PC-9 (cell line): ENCODE measurements around the gene COL4A6. TPM values are rescaled to one million over a fixed set of nuclear protein-coding genes. Genes with fewer than 3 reads are reported as not detected.
A peak's percentile ranks its signal among the peaks of the same experiment; 100 is the strongest.

Experiments
- BruUV-seq: library from RNA; stranded (reverse); fragments of 400-500 nt; replicated peaks from 2 replicates; lab custom pipeline; 2021; lab: Mats Ljungman, UMichigan
- CTCF ChIA-PET: fragments of 300-600 bp; sonication (Branson Sonifier 250); formaldehyde crosslinking; loops from one replicate; lab custom pipeline; 2022; ENCODE audit warnings: antibody characterized with exemption; lab: Charles Lee
- POLR2A ChIA-PET: fragments of 300-600 bp; sonication (Branson Sonifier 250); formaldehyde crosslinking; loops from one replicate; lab custom pipeline; 2022; ENCODE audit warnings: antibody characterized with exemption; ENCODE audit not compliant: unreplicated experiment; lab: Charles Lee
- DNase-seq, 2 experiments: peaks; one replicate each; pipeline versions ENCODE4 v3.0.0 to v3.0.0-alpha.2; 2015 to 2022; ENCODE audit warnings: mixed read lengths in 1 of 2
- H2AFZ ChIP-seq: fragments of 200-600 bp; sonication (generic); 2 replicates; pipeline ENCODE4 v1.8.1; 2017; ENCODE audit warnings: antibody characterized with exemption
- H3F3A ChIP-seq: fragments of 200-600 bp; sonication (generic); 2 replicates; pipeline ENCODE4 v1.8.1; 2017; ENCODE audit warnings: antibody characterized with exemption, mild to moderate bottlenecking, low read depth; ENCODE audit not compliant: insufficient read depth
- H3K27ac ChIP-seq: fragments of 200-600 bp; sonication (generic); 2 replicates; pipeline ENCODE4 v1.6.1; 2016; ENCODE audit warnings: mixed run types
- H3K27me3 ChIP-seq: fragments of 200-600 bp; sonication (generic); 2 replicates; pipeline ENCODE4 v1.6.1; 2016; ENCODE audit warnings: low read depth, mixed run types; ENCODE audit not compliant: insufficient read depth
- H3K36me3 ChIP-seq: fragments of 200-600 bp; sonication (generic); 2 replicates; pipeline ENCODE4 v1.6.1; 2016; ENCODE audit warnings: low read depth, mixed run types
- H3K4me1 ChIP-seq: fragments of 200-600 bp; sonication (generic); replicated peaks from 2 replicates; pipeline ENCODE4 v1.6.1; 2016; ENCODE audit warnings: mixed run types; ENCODE audit not compliant: insufficient read depth
- H3K4me2 ChIP-seq: fragments of 200-600 bp; sonication (generic); 2 replicates; pipeline ENCODE4 v1.6.1; 2017; ENCODE audit warnings: mixed run types
- H3K4me3 ChIP-seq: fragments of 200-600 bp; sonication (generic); 2 replicates; pipeline ENCODE4 v1.6.1; 2016; ENCODE audit warnings: mixed run types
- H3K79me2 ChIP-seq: fragments of 200-600 bp; sonication (generic); 2 replicates; pipeline ENCODE4 v1.6.1; 2017; ENCODE audit warnings: low read depth, mixed run types
- H3K9me2 ChIP-seq: fragments of 200-600 bp; sonication (generic); 2 replicates; pipeline ENCODE4 v1.8.1; 2017; ENCODE audit warnings: mild to moderate bottlenecking; ENCODE audit not compliant: insufficient read depth
- H3K9me3 ChIP-seq: fragments of 200-600 bp; sonication (generic); 2 replicates; pipeline ENCODE4 v1.8.1; 2016; ENCODE audit warnings: low read depth; ENCODE audit not compliant: insufficient read depth
- H4K20me1 ChIP-seq: fragments of 200-600 bp; sonication (generic); 2 replicates; pipeline ENCODE4 v1.8.1; 2017; ENCODE audit not compliant: insufficient read depth
- CTCF ChIP-seq: fragments of 200-600 bp; sonication (generic); conservative IDR thresholded peaks from 2 replicates; pipeline ENCODE4 v1.6.1; 2017; ENCODE audit warnings: mixed run types, antibody characterized with exemption, mild to moderate bottlenecking, moderate library complexity
- EZH2 ChIP-seq: fragments of 200-600 bp; sonication (generic); IDR thresholded peaks from 2 replicates; pipeline ENCODE4 v1.8.0; 2017; ENCODE audit warnings: antibody characterized with exemption, low read depth
- intact Hi-C: fragments of 100-400 bp; cut with micrococcal nuclease; formaldehyde crosslinking; loops from one replicate; pipeline ENCODE4 v1.10.0; 2022; ENCODE audit not compliant: unreplicated experiment
- total RNA-seq: library from RNA; stranded (reverse); gene quantifications from 2 replicates; pipeline ENCODE4 v1.2.3, GENCODE V29; 2021

The COL4A6 gene
- total RNA-seq, 1 experiment from 2014 or later: 15.5 TPM

- H3K4me2 ChIP-seq: peak overlapping the region; percentile 6; the same call in 1 of the 2 replicates
- no peaks in the 10 kb centered on the region for H4K20me1 ChIP-seq
- intact Hi-C loops: no loop called here
- H3K9me2 ChIP-seq: no peaks in the 10 kb centered on the region
- H3K79me2 ChIP-seq: no peaks in the 10 kb centered on the region
- DNase-seq: no peak
- H3K36me3 ChIP-seq: no peaks in the 10 kb centered on the region
- ChIA-PET CTCF (no interaction called here), POLR2A (no interaction called here)
- no peaks in the 10 kb centered on the region for H3K27me3 ChIP-seq
- 0 out of 2 replicates have a peak, but pooled peaks cover 4% of the 10 kb centered on the region for H3K9me3 ChIP-seq
- no peak for TF ChIP-seq CTCF
- no peak for TF ChIP-seq EZH2
- H3K4me1 ChIP-seq: peaks cover 33% of the 10 kb centered on the region
- H3F3A ChIP-seq: no peaks in the 10 kb centered on the region
- H3K27ac ChIP-seq: no peak overlapping the region
- H2AFZ ChIP-seq: no peak overlapping the region
- no TSS peak for BruUV-seq
- no peak overlapping the region for H3K4me3 ChIP-seq
Observed at GRCh38 chrX:108257556-108257955, 180.7 kb downstream of the COL4A6 start.

- H3F3A ChIP-seq: no peaks in the 10 kb centered on the region
- no peak overlapping the region for H3K4me3 ChIP-seq
- peak in 1 of 2 experiments; percentile 7 for DNase-seq
- H3K4me1 ChIP-seq: peaks cover 26% of the 10 kb centered on the region
- no peaks in the 10 kb centered on the region for H3K36me3 ChIP-seq
- no peaks in the 10 kb centered on the region for H4K20me1 ChIP-seq
- intact Hi-C loops: no loop called here
- H3K27me3 ChIP-seq: no peaks in the 10 kb centered on the region
- no peak for TF ChIP-seq CTCF
- TF ChIP-seq EZH2: no peak
- no peak overlapping the region for H3K27ac ChIP-seq
- POLR2A ChIA-PET: no interaction called here
- CTCF ChIA-PET: no interaction called here
- peak overlapping the region; percentile 21 for H3K4me2 ChIP-seq
- H2AFZ ChIP-seq: no peak overlapping the region
- no peaks in the 10 kb centered on the region for H3K9me3 ChIP-seq
- no peaks in the 10 kb centered on the region for H3K9me2 ChIP-seq
- no TSS peak for BruUV-seq
- no peaks in the 10 kb centered on the region for H3K79me2 ChIP-seq
Observed at GRCh38 chrX:108254636-108255035, 183.6 kb downstream of the COL4A6 start.

GRCh38 chrX:108250654-108251579 is 187.3 kb downstream of the COL4A6 start:
- intact Hi-C loops: no loop called here
- Histone ChIP-seq H3K4me3 (no peak overlapping the region), H3K79me2 (no peaks in the 10 kb centered on the region), H3K36me3 (no peaks in the 10 kb centered on the region), H3K9me3 (no peaks in the 10 kb centered on the region), H4K20me1 (no peaks in the 10 kb centered on the region), H3K9me2 (no peaks in the 10 kb centered on the region), H3K4me2 (no peak overlapping the region), H3K27me3 (no peaks in the 10 kb centered on the region), H3F3A (no peaks in the 10 kb centered on the region), H3K27ac (no peak overlapping the region), H3K4me1 (peaks cover 14% of the 10 kb centered on the region), H2AFZ (no peak overlapping the region)
- ChIA-PET CTCF (no interaction called here), POLR2A (no interaction called here)
- no peak for TF ChIP-seq EZH2
- TF ChIP-seq CTCF: no peak
- no peak for DNase-seq
- BruUV-seq: no TSS peak
